ENCODE data around the gene TGFBR3. TPM values are rescaled to one million over a fixed set of nuclear protein-coding genes. Genes with fewer than 3 reads are reported as not detected.

The TGFBR3 gene
- total and polyA plus RNA-seq, 2 of the 4 experiments (the other 2 are of a cell fraction) = 3.0 to 11.3 TPM

DNA sequence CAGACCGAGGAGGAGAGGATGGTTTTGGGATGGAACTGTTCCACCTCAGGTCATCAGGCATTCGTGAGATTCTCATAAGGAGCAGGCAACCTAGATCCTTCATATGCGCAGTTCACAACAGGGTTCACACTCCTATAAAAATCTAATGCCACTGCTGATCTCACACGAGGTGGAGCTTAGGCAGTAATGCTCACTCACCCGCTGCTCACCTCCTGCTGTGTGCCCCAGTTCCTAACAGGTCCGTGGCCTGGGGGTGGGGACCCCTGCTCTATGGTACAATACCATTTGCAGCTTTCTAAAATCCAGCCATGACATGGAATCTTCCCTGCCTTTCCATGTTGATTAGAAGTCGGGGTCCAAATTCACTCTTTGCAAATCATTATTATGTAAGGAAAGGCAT is 72.1 kb downstream of the TGFBR3 start:
- H2BK120ac ChIP-seq (ENCODE audit: low read depth, low read length) = no peak overlapping the region
- H2AFZ ChIP-seq (replicated peaks; ENCODE audit: low read length, poor library complexity) = no peak overlapping the region
- no peak overlapping the region for H2BK15ac ChIP-seq (ENCODE audit: low read depth, low read length)
- no peak overlapping the region for H4K5ac ChIP-seq (ENCODE audit: low read depth, low read length)
- CTCF ChIA-PET = interaction anchor here (0.5 to 0.6 kb wide), 2 partner anchors 213 to 1109 kb away, joined by 3 to 5 read pairs; no protein-coding TSS in a partner anchor
- H2BK20ac ChIP-seq (ENCODE audit: low read depth, low read length) = no peak overlapping the region
- H4K20me1 ChIP-seq (ENCODE audit: insufficient read depth, low read length) = no peaks in the 10 kb centered on the region
- H3K4ac ChIP-seq (ENCODE audit: low read depth, low read length) = no peak overlapping the region
- no peak overlapping the region for H3K4me3 ChIP-seq (ENCODE audit: insufficient read depth, low read depth, low read length)
- POLR2A ChIA-PET (ENCODE audit: unreplicated experiment) = no interaction called here
- DNase-seq (no peak), ATAC-seq (ENCODE audit: low read depth) (no peak)
- TF ChIP-seq SMC3 (IDR thresholded peaks at IDR 0.05; ENCODE audit: low read depth, low read length) (no peak), MAZ (IDR thresholded peaks at IDR 0.05; ENCODE audit: borderline replicate concordance, low read depth, low read length) (no peak), FOS (IDR thresholded peaks at IDR 0.05; ENCODE audit: low read depth, low read length) (no peak)
- TF ChIP-seq, protein P1, sequence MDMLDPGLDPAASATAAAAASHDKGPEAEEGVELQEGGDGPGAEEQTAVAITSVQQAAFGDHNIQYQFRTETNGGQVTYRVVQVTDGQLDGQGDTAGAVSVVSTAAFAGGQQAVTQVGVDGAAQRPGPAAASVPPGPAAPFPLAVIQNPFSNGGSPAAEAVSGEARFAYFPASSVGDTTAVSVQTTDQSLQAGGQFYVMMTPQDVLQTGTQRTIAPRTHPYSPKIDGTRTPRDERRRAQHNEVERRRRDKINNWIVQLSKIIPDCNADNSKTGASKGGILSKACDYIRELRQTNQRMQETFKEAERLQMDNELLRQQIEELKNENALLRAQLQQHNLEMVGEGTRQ (IDR thresholded peaks at IDR 0.05; ENCODE audit: low read depth, low read length) = no peak
- H2BK5ac ChIP-seq (ENCODE audit: low read depth, low read length, poor library complexity, severe bottlenecking) = no peak overlapping the region
- no peak overlapping the region; the same call in 1 of the 2 replicates for H2AK5ac ChIP-seq (ENCODE audit: low read depth, low read length)
- no peak overlapping the region for H3K14ac ChIP-seq (replicated peaks; ENCODE audit: low read depth, low read length)
- H3K4me1 ChIP-seq (ENCODE audit: control insufficient read depth, insufficient read depth, low read length) = peaks cover 3% of the 10 kb centered on the region; the same call in 1 of the 2 replicates
- no CpG with 5 or more reads among the region's 7 CpGs for WGBS, 2 experiments (ENCODE audit: extremely low coverage in 2 of 2, insufficient read length in 1 of 2)
- no peak overlapping the region for H3K4me2 ChIP-seq (ENCODE audit: low read depth, low read length)
- no peak overlapping the region for H3K18ac ChIP-seq (ENCODE audit: low read depth, low read length)
- no peak overlapping the region for H3K9ac ChIP-seq (ENCODE audit: low read depth, low read length)
- no peak overlapping the region for H4K8ac ChIP-seq (ENCODE audit: low read depth in 2 of 2, low read length in 2 of 2)
- H3K79me1 ChIP-seq (ENCODE audit: low read depth in 1 of 2, low read length in 2 of 2) = no peaks in the 10 kb centered on the region; a peak in 1 of 4 replicates
- dilution Hi-C loops (cut with HindIII; ENCODE audit: low sequenced_read_pairs, unreplicated experiment) = no loop called here
- H4K91ac ChIP-seq (ENCODE audit: insufficient read depth, low read depth, low read length) = no peak overlapping the region
- no peaks in the 10 kb centered on the region for H3K9me3 ChIP-seq (ENCODE audit: control insufficient read depth, insufficient read depth, low read length)
- no peaks in the 10 kb centered on the region; the same call in 1 of the 2 replicates for H3K9me1 ChIP-seq (ENCODE audit: insufficient read depth, low read length)
- no peak overlapping the region for H3K56ac ChIP-seq (ENCODE audit: extremely low read depth, insufficient read depth, low read length)
- in situ Hi-C loops (cut with MboI; ENCODE audit: low sequenced_read_pairs) = no loop called here
- BruUV-seq (replicated peaks) = no TSS peak
- no peak overlapping the region for H3K23ac ChIP-seq (ENCODE audit: low read depth, low read length)
- H2AK9ac ChIP-seq (replicated peaks; ENCODE audit: low read depth, low read length, poor library complexity) = no peak overlapping the region
- H3K36me3 ChIP-seq (ENCODE audit: control insufficient read depth, insufficient read depth, low read length) = no peaks in the 10 kb centered on the region
- H3K27ac ChIP-seq (ENCODE audit: insufficient read depth, low read length) = no peak overlapping the region
- H3K27me3 ChIP-seq (ENCODE audit: control insufficient read depth, insufficient read depth, low read length) = 0 out of 2 replicates have a peak, but pooled peaks cover 2% of the 10 kb centered on the region
- intact Hi-C loops (cut with micrococcal nuclease) = no loop called here
